ENCODE results near the gene ZNF878. TPM values are rescaled to one million over a fixed set of nuclear protein-coding genes. Genes with fewer than 3 reads are reported as not detected.

The ZNF878 gene
- total RNA-seq, 1 donor from 2014 or later = not detected

DNA sequence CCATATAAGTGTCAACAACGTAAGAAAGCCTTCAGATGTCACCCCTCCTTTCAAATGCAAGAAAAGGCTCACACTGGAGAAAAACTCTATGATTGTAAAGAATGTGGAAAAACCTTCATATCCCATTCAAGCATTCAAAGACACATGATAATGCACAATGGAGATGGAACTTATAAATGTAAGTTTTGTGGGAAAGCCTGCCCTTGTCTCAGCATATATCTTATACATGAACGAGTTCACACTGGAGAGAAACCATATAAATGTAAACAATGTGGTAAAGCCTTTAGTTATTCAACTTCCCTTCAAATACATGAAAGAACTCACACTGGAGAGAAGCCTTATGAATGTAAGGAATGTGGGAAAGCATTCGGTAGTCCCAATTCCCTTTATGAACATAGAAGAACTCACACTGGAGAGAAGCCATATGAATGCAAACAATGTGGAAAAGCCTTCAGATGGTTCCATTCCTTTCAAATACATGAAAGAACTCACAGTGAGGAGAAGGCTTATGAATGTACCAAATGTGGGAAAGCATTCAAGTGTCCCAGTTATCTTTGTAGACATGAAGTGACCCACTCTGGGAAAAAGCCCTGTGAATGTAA lies 22.9 kb upstream of the ZNF878 start:
- TF ChIP-seq, protein P1, sequence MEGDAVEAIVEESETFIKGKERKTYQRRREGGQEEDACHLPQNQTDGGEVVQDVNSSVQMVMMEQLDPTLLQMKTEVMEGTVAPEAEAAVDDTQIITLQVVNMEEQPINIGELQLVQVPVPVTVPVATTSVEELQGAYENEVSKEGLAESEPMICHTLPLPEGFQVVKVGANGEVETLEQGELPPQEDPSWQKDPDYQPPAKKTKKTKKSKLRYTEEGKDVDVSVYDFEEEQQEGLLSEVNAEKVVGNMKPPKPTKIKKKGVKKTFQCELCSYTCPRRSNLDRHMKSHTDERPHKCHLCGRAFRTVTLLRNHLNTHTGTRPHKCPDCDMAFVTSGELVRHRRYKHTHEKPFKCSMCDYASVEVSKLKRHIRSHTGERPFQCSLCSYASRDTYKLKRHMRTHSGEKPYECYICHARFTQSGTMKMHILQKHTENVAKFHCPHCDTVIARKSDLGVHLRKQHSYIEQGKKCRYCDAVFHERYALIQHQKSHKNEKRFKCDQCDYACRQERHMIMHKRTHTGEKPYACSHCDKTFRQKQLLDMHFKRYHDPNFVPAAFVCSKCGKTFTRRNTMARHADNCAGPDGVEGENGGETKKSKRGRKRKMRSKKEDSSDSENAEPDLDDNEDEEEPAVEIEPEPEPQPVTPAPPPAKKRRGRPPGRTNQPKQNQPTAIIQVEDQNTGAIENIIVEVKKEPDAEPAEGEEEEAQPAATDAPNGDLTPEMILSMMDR (IDR thresholded peaks at IDR 0.05) = no peak
- intact Hi-C loops (cut with DNase I) = no loop called here
- H3K4me1 ChIP-seq = no peaks in the 10 kb centered on the region
- no peak overlapping the region for H3K27ac ChIP-seq
- no peaks in the 10 kb centered on the region for H3K27me3 ChIP-seq
- H3K36me3 ChIP-seq = peaks cover 76 to 93% of the 10 kb centered on the region in 2 donors
- peak overlapping the region in 1 of 2 donors; percentile 23 for H3K4me3 ChIP-seq
- no peak for DNase-seq (ENCODE audit: low spot score in 2 of 2)
- H3K9me3 ChIP-seq = peaks cover 97 to 100% of the 10 kb centered on the region in 2 donors

DNA sequence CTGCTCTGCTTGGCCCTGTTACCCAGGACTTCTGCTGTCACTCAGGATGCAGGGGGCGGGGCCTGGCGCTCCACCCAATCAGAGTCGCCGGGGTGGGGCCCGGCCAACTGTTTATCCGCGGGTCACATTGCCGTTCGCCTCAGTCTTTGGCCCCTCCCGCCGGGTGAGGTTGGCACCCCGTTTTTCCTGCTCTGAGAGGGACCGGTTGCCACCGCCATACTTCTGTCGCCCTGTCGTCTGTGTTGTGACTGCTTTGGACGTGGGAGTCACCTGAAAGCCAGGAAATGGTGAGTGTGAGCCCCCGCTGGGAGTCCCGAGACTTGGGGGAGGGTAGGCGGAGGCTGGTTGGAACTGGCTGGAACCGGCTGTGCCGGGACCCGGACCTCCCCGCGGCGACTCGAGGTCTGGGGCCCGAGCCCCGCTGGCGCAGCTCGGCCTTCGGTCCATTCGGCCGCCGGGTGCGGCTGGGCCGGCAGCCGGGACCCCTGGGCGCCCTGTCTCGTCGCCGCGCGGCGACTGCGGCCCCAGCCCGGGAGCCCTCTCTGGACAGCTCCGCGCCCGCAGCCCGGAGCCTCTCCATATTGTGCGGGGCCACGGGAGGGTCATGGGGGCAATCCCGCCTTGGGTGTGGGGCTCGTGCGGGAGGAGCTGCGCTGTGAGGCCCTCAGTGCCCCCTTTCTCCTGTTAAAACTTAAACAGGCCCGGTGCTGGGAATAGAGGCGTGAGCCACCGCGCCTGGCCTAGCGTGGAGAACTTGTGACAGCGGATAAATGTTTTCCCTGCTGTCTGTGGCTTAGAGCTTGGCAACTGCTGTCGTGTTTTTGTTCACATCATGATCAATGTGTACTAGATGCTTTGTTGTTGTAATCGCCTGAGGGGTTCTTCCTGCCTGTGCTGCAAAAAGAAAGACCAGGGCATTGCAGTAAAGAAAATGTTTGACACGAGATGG lies 12.1 kb upstream of the ZNF878 start, which contains the start of gene ZNF844:
Gene ZNF844, plus strand, starts transcription at position 142 of the 949 bp plus-strand sequence. Its CDS starts 143 bp downstream, at position 285.
- peak within 1 kb of the TSS; percentile 87 to 93 for H3K27ac ChIP-seq
- TF ChIP-seq, protein P1 (IDR thresholded peaks at IDR 0.05) = no peak
- DNase-seq (ENCODE audit: low spot score in 2 of 2) = peak; percentile 95 to 98
- intact Hi-C loops (cut with DNase I) = loop anchor here (1.0 to 10.0 kb wide), 6 partner anchors 13 to 300 kb away; partner anchors contain the start of genes ZNF20, ZNF44, ZNF442 and ZNF491
- no peaks in the 10 kb centered on the region for H3K27me3 ChIP-seq
- H3K4me3 ChIP-seq = peak within 1 kb of the TSS; percentile 84 to 85
- peaks cover 3 to 7% of the 10 kb centered on the region in 2 donors for H3K4me1 ChIP-seq
- peaks cover 0 to 18% of the 10 kb centered on the region in 2 donors for H3K36me3 ChIP-seq
- H3K9me3 ChIP-seq = peaks cover 28 to 43% of the 10 kb centered on the region in 2 donors

DNA sequence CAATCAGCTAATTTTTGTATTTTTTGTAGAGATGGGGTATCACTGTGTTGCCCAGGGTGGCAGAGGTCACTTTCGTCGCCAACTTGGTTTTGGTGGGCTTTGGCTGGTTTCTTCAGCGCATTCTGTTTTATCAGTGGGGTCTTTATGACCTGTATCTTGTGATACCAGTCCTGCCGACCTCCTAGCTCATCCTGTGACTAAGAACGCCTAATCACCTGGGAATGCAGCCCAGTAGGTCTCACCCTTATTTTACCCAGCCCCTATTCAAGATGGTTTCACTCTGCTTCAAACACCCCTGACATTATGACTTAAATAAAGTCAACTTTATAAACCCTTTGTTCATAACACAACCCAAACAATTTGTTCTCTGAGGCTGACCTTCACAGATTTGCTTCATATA lies 3.0 kb upstream of the ZNF878 start:
- no peak for DNase-seq (ENCODE audit: low spot score in 2 of 2)
- intact Hi-C loops (cut with DNase I) = loop anchor here (10.0 kb wide), 1 partner anchor 619 kb away; no protein-coding TSS in a partner anchor
- Histone ChIP-seq H3K9me3 (no peaks in the 10 kb centered on the region), H3K27me3 (no peaks in the 10 kb centered on the region), H3K4me1 (peaks cover 2 to 3% of the 10 kb centered on the region in 2 donors), H3K4me3 (no peak overlapping the region), H3K36me3 (no peaks in the 10 kb centered on the region), H3K27ac (no peak overlapping the region)
- TF ChIP-seq, protein P1 (IDR thresholded peaks at IDR 0.05) = no peak

DNA sequence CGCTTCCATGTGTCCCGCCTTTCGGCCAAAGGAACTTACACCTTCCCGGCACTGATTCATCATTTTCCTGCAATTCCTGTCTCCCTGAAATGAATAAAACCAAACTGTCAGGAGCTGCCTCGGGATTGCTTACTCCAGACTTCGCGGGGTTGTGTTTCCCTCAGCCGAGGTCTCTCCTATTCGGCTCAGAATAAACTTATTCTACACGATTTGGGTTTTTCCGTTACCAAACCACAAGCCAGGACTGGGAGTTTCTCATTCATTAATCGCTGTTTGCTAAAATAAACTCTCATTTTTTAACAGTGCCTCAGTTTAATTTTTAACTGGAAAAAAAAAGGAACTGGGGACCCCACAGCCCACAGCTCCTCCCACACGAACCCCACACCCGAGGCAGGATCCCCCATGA lies 667 bp downstream of the ZNF878 start:
- peak overlapping the region in 1 of 2 donors; percentile 65 for H3K27ac ChIP-seq

DNA sequence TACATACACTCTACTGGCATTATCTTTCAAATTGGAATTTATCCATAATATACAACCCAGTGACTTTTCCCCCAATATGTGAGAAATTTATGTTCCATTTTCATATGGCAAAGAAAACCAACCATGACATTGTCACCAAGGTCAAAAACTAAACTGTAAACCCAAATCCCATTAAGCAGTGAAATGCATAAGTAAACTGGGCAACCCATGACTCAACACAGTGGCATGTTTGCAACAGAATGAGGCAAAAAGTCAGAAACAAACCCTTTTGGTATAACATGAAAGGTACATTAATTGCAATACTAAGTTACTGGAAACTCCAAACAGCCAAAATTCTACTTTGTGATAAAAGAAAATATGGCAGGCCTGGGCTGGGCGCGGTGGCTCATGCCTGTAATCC lies 4.9 kb downstream of the ZNF878 start:
- no peak overlapping the region for H3K4me3 ChIP-seq
- no peaks in the 10 kb centered on the region for H3K4me1 ChIP-seq
- DNase-seq (ENCODE audit: low spot score in 2 of 2) = no peak
- intact Hi-C loops (cut with DNase I) = no loop called here
- H3K27me3 ChIP-seq = no peaks in the 10 kb centered on the region
- TF ChIP-seq, protein P1 (IDR thresholded peaks at IDR 0.05) = no peak
- no peak overlapping the region for H3K27ac ChIP-seq
- H3K36me3 ChIP-seq = no peaks in the 10 kb centered on the region
- H3K9me3 ChIP-seq = peaks cover 18 to 22% of the 10 kb centered on the region in 2 donors

More for the DNA sequence above, 667 bp downstream of the ZNF878 start:
- H3K9me3 ChIP-seq = no peaks in the 10 kb centered on the region
- TF ChIP-seq, protein P1 (IDR thresholded peaks at IDR 0.05) = no peak
- peaks cover 0 to 2% of the 10 kb centered on the region in 2 donors for H3K4me1 ChIP-seq
- no peaks in the 10 kb centered on the region for H3K27me3 ChIP-seq
- DNase-seq (ENCODE audit: low spot score in 2 of 2) = no peak
- H3K4me3 ChIP-seq = peak overlapping the region; percentile 77 to 83
- intact Hi-C loops (cut with DNase I) = loop anchor here (1.0 to 10.0 kb wide), 3 partner anchors 12 to 623 kb away; partner anchors contain the start of genes ZNF763 and ZNF844
- no peaks in the 10 kb centered on the region for H3K36me3 ChIP-seq

Data from ascending aorta (tissue), 2 donors.